Activated naive CD4-positive, alpha-beta T cell (primary cell): ENCODE results near the gene NEK11.
"Not testable (repeated sequence)": the region's sequence is repeated elsewhere in the genome, so short reads cannot be mapped to it uniquely, and the experiment has no call there.

Source experiments
- DNase-seq, 4 experiments: peaks; one replicate each; lab custom pipeline; 2025; lab: John Stamatoyannopoulos, UW

The NEK11 gene

DNA sequence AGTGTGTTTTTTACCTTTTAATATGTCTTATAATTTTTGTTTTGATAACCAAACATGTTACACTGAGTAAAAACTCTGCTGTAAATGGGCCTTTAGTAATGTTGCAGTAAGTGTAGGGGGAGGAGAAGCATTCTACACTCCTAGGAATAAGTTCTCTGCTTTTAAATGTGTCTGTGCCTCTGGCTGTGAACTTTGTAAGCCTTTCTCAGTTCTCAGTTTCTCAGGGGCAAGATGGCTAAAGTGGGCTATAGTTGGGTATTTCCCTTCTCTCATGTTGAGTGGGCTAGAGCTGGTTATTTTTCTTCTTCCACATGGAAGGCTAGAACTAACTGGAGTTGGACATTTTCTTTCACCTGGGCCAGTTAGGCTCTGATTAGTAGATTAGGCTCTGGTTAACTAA, 279.6 kb downstream of the NEK11 start:
- DNase-seq, result no peak

DNA sequence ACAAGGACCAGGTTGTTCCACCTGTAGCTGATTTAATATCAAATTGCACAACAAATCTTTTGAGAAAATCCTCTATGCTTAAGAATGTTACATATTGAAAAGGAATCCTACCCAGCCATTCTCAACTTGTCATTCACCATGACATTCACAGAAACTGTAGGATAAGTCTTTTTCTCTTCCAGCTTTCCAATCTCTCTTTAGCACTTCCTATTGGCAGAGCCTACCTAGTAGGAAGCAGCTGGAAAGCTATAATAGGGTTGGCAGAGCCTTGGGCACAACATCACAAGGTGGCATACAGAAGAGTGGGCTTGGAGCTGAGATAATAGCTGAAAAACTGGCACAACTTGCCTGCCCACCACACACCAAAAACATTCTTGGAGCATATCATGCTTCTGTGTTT, 287.6 kb downstream of the NEK11 start:
- no peak for DNase-seq

DNA sequence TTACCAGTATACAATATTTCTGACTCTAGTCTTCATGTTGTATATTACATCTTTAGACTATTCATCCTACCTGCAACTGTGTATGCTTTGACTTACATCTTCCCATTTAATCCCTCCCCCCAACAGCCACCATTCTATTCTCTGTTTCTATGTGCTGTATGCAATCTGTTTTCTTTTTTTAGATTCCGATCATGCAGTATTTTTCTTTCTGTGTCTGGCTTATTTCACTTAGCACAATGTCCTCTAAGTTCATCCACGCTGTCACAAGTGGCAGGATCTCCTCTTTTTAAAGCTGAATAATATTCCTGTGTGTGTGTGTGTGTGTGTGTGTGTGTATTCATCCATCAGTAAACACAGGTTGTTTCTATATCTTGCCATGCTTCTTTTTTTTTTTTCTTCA, 288.5 kb downstream of the NEK11 start:
- no peak for DNase-seq

DNA sequence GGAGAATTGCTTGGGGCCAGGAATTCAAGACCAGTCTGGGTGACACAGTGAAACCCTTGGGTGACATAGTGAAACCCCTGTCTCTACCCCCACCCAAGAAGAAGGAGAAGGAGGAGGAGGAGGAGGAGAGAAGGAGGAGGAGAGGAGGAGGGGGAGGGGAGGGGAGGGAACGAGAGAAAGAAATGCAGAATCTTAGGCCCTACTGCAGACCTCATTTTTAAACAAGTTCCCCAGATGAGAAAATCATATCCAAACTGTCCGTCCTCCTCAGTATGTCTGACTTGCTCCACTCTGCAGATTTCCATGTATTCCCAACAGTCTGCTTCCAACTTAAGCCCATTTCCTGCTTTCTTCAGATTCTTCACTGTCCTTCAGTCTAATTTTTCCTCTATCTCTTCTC, 291.0 kb downstream of the NEK11 start:
- no peak for DNase-seq

DNA sequence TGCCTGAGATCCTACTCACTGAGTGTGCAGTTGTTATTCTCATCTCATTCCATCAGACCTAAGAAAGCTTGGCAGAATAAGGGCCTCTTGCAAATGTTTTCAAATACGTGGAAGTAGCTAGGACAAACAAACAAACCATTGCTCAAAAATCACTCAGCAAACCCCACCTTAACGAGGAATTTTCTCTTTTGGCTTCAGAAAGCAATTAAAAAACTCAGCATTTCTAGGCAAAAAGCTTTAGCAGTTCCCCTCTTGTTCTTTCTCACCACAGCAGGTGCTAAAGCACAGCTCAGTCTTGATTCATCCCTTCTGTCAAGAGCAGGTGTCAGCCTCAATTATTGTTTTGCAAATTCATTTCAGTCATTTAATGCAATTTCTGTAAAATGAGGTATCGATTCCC, 296.3 kb downstream of the NEK11 start:
- no peak for DNase-seq

DNA sequence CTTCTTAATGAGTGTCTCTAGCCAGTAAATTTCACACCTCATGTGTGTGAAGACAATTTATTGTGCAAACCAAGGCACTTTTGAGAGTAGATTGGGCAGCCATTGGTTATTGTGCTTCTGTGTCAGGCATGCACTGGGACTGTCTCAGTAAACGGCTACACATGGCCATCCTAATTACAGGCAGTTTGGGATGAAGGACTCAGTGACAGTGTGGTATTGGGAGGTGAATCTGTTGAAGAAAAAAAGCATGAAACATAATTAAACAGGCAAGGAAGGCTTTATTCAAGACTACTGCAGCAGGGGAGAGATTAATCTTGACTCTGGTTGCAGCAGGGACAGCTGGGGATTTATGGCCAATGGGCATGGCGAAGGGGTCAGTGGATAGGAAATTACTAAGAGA, 297.1 kb downstream of the NEK11 start:
- DNase-seq, result no peak

DNA sequence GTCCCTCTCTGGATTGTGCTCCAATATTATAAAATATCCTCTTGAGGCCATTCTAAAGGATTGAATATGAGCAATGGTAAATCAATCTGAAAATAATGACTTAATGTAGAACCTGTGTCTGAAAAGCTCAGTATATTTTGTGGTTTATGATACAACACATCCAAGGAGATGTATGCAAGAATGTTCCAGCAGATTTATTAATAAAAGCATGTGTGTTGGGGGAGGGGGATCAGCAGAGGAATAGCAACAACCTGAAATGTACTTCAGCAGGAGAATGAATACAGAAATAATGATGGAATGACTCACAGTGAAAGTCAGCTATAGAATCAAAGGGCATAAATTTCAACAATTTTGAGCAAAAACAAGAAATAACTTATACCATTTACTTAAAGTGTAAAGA, 298.2 kb downstream of the NEK11 start:
- DNase-seq, result no peak

DNA sequence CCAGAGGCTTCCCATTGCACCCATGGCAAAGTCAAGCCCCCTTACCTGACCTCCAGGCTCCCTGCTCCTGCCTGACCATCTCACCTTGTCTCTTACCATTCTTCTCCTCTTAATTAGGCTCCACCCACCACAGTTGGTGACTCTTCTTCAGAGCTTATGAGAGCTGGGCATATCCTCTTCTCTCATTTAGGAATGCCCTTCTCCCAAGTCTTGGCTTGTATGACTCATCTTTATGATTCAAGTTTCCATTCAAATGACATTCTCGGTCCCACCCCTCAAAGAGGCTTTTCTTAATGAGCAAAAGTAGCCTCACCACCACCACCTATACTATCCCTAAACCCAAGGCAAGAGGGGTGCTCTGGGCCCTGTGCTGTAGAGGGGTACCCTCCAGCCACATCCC, 299.6 kb downstream of the NEK11 start:
- no peak for DNase-seq

DNA sequence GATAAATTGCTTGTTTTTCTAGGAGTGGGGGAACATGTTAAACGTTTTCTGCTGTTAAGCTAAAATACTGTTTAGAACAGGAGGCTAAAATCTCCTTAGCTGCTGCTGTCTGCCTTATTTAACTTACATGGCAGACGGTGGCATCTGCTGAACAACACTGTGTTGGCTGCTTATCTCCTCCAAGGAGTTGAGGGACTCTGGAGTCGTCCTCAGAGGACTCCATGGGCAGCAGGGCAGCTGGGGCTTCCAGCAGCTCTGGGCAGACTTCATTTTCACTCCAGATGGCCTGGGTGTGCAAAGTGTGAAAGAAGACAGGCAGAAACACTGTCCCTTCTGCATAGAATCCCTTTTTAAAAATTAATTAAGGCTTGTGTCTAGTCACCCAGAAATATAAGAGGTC, 302.0 kb downstream of the NEK11 start:
- no peak for DNase-seq

DNA sequence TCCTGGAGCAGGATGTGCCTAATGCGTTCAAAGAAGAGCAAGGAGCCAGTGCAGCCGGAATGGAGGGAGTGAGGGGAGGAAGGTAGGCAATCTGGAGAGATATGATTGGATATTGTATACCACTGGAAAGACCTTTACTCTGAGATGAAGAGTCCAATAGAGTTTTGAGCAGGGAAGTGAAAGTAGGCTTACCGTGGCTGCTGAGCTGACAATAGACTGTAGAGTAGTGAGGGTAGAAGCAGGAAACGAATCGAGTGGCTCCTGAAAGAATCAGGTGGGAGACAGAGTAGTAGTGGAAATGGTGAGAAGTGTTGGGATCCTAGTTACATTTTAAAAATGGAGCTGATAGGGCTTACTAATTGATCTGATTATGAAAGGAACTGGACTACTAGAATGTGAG, 303.1 kb downstream of the NEK11 start:
- DNase-seq, result no peak

DNA sequence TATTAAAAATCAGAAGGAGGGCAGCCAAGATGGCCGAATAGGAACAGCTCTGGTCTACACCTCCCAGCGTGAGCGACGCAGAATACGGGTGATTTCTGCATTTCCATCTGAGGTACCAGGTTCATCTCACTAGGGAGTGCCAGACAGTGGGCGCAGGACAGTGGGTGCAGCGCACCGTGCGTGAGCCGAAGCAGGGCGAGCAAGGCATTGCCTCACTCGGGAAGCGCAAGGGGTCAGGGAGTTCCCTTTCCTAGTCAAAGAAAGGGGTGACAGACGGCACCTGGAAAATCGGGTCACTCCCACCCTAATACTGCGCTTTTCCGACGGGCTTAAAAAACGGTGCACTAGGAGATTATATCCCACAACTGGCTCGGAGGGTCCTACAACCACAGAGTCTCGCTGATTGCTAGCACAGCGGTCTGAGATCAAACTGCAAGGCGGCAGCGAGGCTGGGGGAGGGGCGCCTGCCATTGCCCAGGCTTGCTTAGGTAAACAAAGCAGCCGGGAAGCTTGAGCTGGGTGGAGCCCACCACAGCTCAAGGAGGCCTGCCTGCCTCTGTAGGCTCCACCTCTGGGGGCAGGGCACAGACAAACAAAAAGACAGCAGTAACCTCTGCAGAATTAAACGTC, 304.9 kb downstream of the NEK11 start:
- DNase-seq, result not testable (repeated sequence)

DNA sequence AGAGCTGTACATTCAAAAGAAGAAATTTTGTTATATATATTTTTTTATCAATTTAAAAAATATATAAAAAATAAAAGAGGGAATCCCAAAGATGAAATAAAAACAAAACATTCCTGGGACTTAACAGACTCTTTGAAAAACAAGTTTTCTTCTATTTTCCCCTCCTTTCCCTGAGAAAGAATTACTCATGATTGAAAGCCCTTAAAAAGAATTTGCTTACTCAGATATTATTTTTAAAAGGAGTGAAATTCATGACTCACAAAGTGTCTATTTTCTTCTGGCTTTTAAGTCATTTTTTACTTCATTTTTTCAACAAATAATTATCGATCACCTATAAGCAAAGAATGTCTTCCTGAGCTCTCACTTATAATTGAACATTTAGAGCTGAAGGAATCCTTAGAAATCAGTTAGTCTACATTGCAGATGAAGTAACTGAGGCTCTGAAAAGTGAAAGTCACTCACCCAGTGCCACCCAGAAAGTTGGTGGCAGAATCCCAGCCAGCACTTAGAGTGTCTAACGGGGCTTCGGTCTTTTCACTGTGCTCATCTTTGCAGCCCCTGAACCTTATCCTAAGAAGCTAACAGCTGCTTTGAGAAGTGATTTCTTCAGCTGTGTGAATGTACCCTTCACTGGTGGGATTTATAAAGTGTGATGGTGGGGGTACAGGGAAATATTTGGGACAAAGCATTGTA, 312.4 kb downstream of the NEK11 start:
- no peak for DNase-seq

DNA sequence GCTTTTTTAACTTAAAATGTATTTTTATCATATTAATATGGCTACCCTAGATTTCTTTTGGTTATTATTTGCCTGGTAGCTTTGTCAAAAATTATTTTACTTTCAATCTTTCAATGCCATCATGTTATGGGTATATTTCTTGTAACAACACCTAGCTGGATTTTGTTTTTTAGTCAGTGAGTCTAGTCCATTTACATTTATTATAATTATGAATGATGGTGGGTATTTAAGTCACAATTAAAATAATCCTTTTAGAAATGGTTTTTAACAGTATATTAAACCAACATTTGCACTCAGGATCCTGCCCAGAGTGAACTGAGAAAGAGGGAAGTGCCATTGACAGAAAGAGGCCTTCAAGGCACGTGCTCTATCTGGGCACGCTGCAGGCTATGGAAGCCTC, 315.1 kb downstream of the NEK11 start:
- no peak for DNase-seq

DNA sequence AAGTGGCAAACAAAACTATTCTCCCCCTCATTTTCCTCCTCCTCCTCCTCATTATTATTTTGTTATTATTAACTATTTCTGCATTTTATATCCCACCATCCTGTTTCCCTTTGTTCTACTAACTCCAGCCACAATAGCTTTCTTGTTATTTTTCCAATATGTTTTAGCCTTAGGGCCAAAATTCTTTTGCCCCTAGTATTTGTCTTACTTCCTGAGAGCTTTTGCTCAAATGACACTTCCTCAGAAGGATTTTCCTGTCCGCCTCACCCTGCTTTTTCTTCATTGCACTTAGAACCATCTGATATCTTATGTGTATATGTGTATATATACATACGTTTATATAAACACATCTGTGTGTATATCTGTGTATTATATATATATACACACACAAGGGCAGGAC, 322.2 kb downstream of the NEK11 start:
- no peak for DNase-seq

DNA sequence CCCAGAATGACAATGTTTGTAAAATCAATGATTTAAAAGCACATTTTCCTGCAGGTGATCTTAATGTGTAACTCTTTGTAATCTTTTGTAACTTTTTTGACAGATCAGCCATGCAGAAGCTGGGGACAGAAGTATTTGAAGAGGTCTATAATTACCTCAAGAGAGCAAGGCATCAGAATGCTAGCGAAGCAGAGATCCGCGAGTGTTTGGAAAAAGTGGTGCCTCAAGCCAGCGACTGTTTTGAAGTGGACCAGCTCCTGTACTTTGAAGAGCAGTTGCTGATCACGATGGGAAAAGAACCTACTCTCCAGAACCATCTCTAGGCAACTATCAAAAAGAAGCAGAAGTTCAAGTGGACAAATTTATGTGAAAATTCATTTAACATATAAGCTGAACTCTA, 322.8 kb downstream of the NEK11 start:
- no peak for DNase-seq

DNA sequence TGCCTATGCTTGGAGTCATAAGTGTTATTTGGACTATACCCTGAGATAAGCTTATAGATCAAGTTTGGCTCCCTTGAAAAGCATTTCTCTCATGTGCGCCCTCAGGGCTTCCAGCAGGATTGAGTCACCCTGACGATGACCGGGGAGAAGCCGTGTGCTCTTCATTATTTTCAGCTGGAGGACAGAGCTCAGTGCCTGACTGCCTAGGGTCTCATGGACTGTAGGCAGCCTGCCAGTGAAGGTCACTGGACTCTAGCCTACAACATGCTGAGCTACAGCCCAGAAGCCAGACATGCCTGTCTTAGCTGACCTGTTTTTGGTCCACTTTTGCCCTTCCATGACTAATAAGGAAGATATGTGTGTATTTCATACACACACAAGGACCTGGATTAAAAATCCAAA, 323.3 kb downstream of the NEK11 start:
- DNase-seq, result no peak

DNA sequence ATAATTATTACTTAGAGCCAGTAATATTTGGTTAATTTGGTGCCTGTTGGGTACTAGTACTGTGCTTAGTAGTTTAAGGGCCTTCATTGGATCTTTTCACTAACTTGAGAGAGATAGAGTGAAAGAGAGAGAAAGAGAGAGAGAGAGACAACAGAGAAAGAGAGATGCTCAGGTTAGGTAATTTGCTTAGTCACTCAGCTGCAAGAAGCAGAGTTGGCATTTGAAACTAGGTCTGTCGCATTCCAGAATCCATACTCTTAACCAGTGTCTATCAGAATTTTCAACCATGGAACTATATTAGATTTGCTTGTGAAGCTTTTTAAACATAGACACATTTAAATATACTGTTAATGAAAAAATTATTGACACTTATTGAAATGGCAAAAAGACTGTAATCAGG, 323.8 kb downstream of the NEK11 start:
- DNase-seq, result no peak

DNA sequence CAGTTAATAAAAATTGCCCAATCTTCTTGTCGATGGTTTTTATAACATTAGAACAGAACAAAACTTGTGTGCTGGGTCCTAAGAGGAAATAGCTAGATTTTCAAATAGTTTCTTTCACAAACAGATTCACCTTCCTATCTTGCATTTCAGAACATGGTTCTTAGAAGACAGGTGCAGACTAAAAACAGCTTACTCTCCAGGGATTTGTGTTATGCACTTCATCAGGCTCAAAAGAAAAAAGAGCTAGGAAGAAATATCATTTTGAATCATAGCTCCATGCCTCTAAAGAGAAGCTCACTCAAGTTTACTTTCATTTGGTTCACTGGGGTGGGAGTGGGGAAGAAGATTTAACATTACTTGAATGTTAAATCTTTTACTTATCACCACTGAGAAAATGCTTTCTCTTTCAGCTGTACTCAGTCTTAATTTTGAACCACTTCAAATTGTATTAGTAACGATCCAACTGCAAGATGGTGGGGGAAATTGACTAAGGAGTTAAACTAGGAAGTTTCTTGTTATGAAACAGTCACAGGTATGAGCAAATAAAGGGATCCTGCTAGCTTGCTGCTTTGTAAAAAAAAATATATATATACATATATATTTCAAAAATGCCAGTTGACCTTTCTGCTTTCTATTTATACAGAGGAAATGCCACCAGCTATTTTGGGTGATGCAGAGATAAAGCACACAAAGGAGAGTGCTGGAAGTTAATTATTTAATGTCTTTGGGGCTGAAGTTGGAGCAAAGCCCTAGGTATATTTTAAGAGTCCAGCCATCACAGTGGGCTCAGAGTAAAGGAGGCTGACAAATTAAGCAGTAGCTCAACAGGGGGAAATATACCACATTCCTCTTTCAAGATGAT, 326.6 kb downstream of the NEK11 start:
- no peak for DNase-seq

DNA sequence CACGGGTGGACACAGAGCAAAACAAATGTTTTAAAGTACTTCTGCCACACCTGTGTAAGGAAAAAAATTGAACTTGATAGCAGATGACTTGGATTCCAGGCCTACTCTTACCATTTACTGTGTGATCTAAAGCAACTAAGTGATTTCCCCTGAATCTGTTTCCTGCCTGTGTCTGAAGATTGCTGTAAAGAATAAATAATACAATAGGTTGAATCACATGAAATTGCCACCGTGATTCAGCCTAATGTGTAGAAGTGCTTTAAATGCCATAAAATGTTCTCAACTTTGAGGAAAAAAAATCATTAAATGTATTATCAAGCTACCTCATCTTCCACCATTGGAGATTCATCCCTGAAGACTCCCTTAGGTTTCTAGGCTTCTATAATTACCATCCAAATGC, 327.3 kb downstream of the NEK11 start:
- no peak for DNase-seq

DNA sequence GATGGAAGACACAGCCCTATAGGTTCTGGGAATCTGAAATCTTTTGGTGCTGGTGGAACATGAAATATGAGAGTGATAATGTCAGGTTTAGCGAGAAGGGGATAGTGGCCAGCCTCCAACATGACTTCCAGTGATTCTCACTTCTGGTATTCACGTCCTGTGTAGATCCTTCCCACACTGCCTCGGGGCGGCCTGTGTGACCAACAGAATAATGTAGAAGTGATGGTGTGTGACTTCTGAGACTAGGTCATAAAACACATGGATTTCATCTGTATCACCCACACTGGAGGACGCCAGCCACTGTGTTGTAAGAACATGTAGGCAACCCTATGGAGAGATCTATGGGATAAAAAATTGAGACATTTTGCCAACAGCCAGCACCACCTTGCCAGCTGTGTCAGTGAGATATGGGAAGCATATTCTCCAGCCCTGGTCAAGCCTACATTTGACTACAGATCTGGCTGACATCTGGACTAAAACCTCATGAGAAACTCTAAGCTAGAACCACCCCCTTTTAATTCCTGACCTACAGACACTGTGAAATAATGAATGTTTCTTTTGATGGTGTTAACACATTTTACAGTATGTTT, 329.4 kb downstream of the NEK11 start:
- no peak for DNase-seq

DNA sequence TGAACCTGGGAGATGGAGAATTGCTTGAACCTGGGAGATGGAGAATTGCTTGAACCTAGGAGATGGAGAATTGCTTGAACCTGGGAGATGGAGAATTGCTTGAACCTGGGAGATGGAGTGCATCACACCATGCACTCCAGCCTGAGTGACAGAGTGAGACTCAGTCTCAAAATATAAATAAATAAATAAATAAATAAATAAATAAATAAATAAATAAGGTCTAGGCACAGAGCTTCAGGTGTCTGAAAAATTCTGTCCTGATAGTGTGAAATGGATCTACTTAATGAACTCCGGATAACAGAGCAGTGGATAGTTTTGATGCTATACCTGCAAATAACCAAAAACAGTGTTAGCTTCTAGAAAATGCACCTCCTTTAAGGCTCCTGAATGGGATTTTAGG, 330.6 kb downstream of the NEK11 start:
- DNase-seq, result no peak

DNA sequence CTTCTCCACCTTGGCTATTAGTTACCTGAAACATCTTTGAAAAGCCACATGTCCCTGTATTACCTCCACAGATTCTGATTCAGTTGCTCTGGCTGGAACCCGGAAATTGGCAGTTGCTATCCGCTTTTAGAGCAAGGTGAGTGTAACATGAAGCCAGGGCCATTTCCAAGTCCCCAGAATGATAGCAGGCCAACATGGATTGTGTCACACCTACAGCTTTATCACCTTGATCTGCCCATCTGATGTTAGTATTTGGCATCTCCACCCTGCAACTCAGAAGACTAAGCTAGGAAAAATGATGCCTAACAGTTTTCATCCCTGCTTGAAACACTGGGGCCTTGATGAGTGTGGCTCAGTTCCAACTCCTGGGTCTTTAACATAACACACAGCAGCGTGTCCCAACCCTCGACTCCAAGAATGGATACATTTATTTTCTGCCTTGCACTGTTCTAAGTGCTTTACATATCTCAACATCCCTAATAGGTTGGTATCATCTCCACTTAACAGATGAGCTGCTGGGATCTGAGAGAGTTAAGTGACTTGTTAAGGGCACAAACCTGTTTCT, 333.6 kb downstream of the NEK11 start:
- no peak for DNase-seq

DNA sequence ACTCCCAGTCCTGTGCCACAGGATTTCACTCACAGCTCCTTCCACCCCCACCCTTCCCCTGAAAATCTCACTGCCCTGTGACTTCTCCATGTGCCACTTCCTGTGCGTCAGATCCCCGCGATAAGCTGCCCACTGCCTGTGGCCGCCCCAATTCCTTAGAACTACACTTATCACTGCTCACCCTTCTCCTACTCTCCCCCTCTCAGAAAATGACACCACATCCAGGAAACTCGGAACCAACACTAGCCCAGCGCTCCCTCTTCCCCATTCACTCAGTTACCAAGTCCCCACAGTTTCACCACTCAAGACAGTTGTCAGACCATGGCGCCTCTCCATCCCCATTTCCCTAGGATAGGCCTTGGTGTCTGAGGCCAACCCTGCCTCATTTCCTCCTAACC, 334.4 kb downstream of the NEK11 start:
- not testable (repeated sequence) for DNase-seq
